GM21360 (cell line): Measurements from ENCODE around the gene SIM1.

ENCODE experiments used
- ATAC-seq: cut with Tn5 transposase; IDR thresholded peaks from one replicate; pipeline ENCODE4 v1.9.1; 2021; ENCODE audit warnings: mild to moderate bottlenecking, moderate library complexity; ENCODE audit not compliant: unreplicated experiment

SIM1 gene

GRCh38 chr6:100433726-100434435 is 30.8 kb downstream of the SIM1 start:
- ATAC-seq: no peak

GRCh38 chr6:100432136-100432535 is 32.6 kb downstream of the SIM1 start:
- ATAC-seq: no peak

GRCh38 chr6:100430962-100431361 is 33.8 kb downstream of the SIM1 start:
- ATAC-seq: no peak

GRCh38 chr6:100427452-100427851 is 37.3 kb downstream of the SIM1 start:
- ATAC-seq: no peak

- no peak for ATAC-seq
Measured at GRCh38 chr6:100426744-100427338, 37.9 kb downstream of the SIM1 start.

GRCh38 chr6:100426241-100426640 is 38.5 kb downstream of the SIM1 start:
- ATAC-seq: no peak

GRCh38 chr6:100420711-100421110 is 44.0 kb downstream of the SIM1 start:
- ATAC-seq: no peak

- ATAC-seq: no peak
Measured at GRCh38 chr6:100417036-100417435, 47.7 kb downstream of the SIM1 start.

- no peak for ATAC-seq
Measured at GRCh38 chr6:100415768-100416167, 49.0 kb downstream of the SIM1 start.

GRCh38 chr6:100412872-100413271 is 51.8 kb downstream of the SIM1 start:
- ATAC-seq: no peak

GRCh38 chr6:100404051-100404450 is 60.7 kb downstream of the SIM1 start:
- no peak for ATAC-seq

GRCh38 chr6:100393493-100393892 is 71.2 kb downstream of the SIM1 start:
- ATAC-seq: no peak

- no peak for ATAC-seq
Measured at GRCh38 chr6:100392423-100392822, 72.3 kb downstream of the SIM1 start.

- no peak for ATAC-seq
Measured at GRCh38 chr6:100388868-100389519, 75.7 kb downstream of the SIM1 start.

GRCh38 chr6:100382767-100383195 is 81.9 kb downstream of the SIM1 start:
- no peak for ATAC-seq

GRCh38 chr6:100382031-100382430 is 82.7 kb downstream of the SIM1 start:
- no peak for ATAC-seq

- ATAC-seq: no peak
Measured at GRCh38 chr6:100381111-100381510, 83.6 kb downstream of the SIM1 start.

GRCh38 chr6:100379386-100379785 is 85.3 kb downstream of the SIM1 start:
- ATAC-seq: no peak

GRCh38 chr6:100378576-100378975 is 86.1 kb downstream of the SIM1 start:
- ATAC-seq: no peak

GRCh38 chr6:100376103-100376502 is 88.6 kb downstream of the SIM1 start:
- ATAC-seq: peak; percentile 74

- no peak for ATAC-seq
Measured at GRCh38 chr6:100372326-100373091, 92.2 kb downstream of the SIM1 start.
